NCI-H82 (cell line): ENCODE measurements around the gene DACH1.

Source experiments
- DNase-seq: peaks from one replicate; lab custom pipeline; 2025; lab: John Stamatoyannopoulos, UW

DACH1 gene

DNA sequence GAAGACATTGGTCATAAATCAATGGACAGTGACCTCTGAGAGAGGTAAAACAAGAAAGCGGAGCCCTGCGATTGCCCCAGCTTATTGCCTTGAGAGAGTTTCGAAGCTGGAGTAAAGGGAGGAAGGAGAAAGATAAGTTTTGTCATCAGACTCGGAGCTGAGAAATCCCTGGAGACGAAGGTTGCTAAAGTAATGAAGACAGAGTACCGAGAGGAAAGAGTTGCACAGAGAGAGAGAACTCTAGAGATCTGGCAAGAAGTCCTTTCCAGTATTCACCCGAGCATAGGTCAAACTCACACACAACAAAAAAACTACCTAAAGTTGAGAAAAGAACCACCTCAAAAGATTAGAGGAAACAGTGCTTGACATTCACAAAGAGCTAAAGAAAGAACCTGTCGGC lies 472.0 kb downstream of the DACH1 start:
- DNase-seq, result no peak

DNA sequence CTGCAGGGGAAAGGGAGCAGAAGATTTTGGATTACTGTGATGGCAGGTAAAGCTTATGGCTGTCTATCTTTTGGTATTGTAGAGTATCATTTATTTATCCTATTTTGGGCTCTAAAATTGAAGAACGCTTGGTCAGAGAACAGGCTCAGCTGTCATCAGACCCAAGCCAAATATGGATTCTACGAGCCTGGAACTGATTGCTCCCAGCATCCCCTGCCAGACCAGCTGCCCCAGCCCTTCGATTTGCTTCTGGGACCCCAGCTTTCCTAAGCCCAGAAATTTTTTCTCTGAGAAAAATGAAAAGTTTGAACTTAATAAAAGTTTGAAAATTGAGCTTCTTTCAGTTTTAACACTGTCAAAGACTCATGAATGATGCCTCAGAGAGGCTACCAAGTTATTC lies 472.8 kb downstream of the DACH1 start:
- DNase-seq, result no peak
